A204.1 (cell line): ENCODE data around the gene UBAP2L.
"Not testable (repeated sequence)": the region's sequence is repeated elsewhere in the genome, so short reads cannot be mapped to it uniquely, and the experiment has no call there.

Source experiments
- FAIRE-seq: peaks from 2 replicates; lab custom pipeline; 2012; peaks lifted over from hg19 to GRCh38; lab: Jason Lieb, UNC

UBAP2L gene

DNA sequence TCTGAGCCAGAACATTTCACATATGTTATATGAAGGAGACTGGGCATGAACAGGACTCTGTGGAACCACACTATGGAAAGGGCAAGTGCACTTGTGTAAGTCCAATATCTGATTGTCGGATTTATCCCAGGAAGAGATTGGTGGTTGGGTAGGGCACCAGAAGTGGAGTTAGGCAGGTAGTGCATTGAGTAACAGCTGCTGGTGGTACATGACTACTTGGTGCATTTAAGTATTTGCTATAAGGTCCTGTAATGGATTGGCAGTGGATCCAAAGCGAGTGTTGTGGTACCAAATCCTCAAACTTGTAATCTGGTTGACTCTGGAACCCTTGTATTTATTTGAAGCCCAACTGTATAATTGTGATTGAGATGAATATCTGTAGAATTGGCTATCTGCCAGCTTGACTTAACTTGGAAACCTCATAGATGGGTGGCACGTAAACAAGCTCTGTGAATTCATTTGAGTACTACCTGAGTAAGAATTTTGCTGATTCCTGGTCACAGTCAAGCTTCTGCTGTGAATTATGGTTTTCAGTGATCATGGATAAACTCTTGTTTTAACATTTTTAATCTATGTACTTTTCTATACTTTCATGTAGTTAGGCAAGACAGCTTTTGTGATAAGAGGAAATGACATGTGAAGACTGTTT lies 21.1 kb downstream of the UBAP2L start:
- no peak for FAIRE-seq

- FAIRE-seq = no peak
Measured at GRCh38 chr1:154253671-154254070, 32.9 kb downstream of the UBAP2L start.

GRCh38 chr1:154256686-154257085 lies 35.9 kb downstream of the UBAP2L start:
- no peak for FAIRE-seq

- FAIRE-seq = no peak
Measured at GRCh38 chr1:154258784-154259183, 38.0 kb downstream of the UBAP2L start.

DNA sequence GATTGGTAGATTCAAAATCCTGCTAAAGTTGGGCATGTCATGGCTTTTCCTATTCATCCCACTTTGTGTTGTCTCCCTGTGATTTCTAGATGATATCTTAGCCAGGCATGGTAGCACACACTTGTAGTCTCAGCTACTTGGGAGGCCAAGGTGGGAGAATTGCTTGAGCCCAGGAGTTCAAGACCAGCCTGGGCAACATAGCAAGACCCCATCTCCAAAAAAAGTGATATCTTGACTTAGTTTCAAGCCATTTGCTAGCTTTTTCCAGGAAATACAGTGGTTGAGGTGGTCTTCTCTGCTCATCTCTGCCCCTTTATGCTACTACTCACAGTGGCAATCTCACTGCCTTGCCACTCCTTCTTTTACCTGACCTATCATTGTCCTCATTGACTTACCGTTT lies 39.4 kb downstream of the UBAP2L start:
- FAIRE-seq = no peak

- FAIRE-seq = no peak
Measured at GRCh38 chr1:154263465-154264332, 42.9 kb downstream of the UBAP2L start.

GRCh38 chr1:154264454-154264853 lies 43.7 kb downstream of the UBAP2L start:
- no peak for FAIRE-seq

- FAIRE-seq = no peak
Measured at GRCh38 chr1:154265586-154265985, 44.8 kb downstream of the UBAP2L start.

DNA sequence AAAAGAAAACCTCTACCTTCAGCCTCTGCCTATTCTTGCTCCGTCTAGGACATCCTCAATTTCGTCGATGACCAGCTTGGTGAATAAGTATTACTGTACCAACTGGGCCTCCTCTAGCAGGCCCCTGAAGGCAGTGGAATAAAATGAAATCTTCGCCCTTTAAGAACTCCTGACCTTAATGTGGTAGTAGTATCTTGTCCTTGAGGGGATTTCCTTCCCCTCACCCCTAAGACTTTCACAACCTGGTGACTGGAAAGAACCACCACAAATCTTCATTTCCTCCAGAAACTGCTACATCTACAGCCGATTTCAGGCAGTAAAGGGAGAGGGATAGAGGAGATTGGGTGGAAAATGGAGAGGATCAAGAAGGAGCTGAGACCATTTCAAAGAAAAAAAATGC lies 50.1 kb downstream of the UBAP2L start:
- FAIRE-seq = no peak

GRCh38 chr1:154272217-154272998 lies 51.7 kb downstream of the UBAP2L start, which contains the start of gene HAX1:
Gene HAX1 (plus strand): TSS chr1:154272629. CDS start chr1:154272724, 95 bp downstream.
- peak; percentile 99 for FAIRE-seq

DNA sequence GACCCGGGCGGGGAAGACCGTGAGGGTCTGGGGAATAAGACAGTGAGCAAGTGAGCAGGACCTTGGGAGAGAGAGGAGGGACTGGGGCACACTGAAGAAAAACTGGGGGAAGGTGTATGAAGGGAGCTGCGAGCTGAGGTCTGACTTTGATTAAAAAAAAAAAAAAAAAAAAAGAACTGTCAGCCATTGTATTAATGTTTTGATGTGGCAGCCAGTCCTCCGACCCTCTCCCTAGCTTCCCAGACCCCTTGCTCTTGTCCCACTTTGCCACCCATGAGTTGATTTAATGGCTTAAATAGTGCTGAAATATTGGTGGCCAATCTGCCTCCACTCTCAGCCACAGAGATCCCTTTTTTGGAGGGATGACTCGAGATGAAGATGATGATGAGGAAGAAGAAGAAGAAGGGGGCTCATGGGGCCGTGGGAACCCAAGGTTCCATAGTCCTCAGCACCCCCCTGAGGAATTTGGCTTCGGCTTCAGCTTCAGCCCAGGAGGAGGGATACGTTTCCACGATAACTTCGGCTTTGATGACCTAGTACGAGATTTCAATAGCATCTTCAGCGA lies 52.3 kb downstream of the UBAP2L start:
- FAIRE-seq = no peak

- no peak for FAIRE-seq
Measured at GRCh38 chr1:154276797-154277196, 56.0 kb downstream of the UBAP2L start.

GRCh38 chr1:154287591-154287990 lies 66.8 kb downstream of the UBAP2L start:
- not testable (repeated sequence) for FAIRE-seq

DNA sequence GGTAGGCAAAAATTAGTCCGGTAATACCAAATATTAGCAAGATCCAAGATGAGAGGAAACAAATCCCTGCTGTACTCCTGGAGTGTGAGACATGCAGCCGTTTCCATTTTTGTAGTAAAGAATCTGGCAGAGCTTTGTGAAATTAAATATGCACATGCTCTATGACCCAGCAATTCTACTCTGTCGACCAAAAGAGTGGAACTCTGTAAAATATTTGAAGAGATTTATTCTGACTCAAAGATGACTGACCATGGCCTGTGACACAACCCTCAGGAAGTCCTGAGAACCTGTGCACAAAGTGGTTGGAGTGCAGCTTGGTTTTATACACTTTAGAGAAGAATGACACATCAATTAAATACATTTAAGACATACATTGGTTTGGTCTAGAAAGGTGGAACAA lies 67.9 kb downstream of the UBAP2L start:
- no peak for FAIRE-seq

GRCh38 chr1:154290921-154291320 lies 70.2 kb downstream of the UBAP2L start:
- FAIRE-seq = no peak

- FAIRE-seq = no peak
Measured at GRCh38 chr1:154295408-154296235, 74.9 kb downstream of the UBAP2L start.

- no peak for FAIRE-seq
Measured at GRCh38 chr1:154301582-154301981, 80.8 kb downstream of the UBAP2L start.

DNA sequence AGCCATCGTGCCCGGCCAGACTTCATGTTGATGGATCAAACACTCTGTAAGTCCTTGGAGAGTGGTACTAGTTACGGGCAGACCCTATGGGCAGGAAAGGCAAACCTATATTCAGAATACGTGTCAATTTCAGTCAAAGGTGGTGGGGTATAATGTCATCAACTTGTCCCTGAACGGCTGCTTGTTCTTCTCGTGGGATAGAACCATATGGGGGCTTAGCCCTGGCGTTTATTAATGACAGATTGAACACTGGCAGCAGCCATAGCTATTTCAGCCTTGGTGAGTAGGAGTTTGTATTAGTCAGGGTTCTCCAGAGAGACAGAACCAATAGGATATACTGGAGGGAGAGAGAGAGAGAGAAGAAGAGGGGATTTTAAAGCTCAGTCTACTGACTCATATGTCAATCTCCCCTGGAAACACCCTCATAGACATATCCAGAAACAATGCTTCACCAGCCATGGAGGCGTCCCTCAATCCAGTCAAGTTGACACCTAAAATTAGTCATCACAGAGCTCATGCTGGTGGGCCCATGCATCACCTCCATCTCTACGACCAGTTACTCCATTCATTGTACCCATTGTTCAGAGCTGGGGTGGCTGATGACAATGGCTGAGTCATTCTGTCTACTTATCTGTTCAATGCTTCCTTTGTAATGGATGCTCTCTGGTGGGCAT lies 84.0 kb downstream of the UBAP2L start:
- FAIRE-seq = no peak

DNA sequence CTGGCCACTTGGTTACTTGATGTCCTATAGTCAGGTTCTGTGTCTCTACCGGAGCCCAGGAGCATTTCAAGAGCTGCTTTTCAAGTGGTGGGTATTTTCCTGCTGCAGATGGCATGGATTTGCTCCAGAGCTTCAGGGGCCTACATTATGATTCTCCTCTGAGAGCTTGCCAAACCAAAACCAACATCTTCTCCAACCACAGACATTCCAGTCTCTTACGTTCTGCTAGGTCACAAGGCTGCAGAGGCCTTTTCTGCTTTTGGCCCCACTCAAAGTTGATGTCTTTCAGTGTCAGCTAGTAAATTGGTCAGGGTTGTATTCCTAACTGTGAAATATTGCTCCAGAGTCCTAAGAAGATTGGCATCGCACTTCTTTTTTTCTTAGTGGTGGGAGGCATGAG lies 85.4 kb downstream of the UBAP2L start:
- no peak for FAIRE-seq

DNA sequence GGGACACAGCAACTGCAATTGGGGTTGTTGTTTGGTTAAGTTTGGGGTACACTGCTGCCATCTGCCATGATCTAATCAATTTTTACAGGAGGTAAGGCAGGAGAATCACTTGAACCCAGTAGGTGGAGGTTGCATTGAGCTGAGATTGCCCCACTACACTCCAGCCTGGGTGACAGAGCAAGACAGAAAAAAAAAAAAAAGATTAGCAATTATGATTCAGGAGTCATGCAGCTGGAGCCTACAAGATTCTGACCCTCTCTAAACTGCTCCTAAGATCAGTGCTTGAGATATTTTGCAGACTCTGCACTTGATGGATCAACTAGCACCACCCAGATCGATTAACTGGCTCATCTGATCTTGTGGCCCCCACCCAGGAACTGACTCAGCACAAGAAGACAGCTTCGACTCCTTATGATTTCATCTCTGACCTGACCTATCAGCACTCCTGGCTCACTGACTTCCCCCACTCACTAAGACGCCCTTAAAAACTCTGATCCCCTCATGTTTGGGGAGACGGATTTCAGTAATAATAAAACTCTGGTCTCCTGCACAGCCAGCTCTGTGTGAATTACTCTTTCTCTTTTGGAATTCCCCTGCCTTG lies 87.0 kb downstream of the UBAP2L start:
- FAIRE-seq = not testable (repeated sequence)

DNA sequence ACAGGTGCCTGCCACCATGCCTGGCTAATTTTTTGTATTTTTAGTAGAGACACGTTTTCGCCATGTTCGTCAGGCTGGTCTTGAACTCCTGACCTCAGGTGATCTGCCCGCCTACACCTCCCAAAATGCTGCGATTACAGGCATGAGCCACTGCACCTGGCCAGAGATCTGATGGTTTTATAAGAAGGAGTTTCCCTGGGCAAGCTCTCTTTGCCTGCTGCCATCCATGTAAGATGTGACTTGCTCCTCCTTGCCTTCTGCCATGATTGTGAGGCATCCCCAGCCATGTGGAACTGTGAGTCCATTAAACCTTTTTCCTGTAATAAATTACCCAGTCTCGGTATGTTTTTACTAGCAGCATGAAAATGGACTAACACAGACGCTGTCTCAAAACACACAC lies 88.4 kb downstream of the UBAP2L start:
- FAIRE-seq = not testable (repeated sequence)
